Heart left ventricle (tissue), 13 donors: Measurements from ENCODE around the gene TMEM143.

ENCODE experiments used
- POLR2A ChIP-seq, 2 donors: fragments of 450-650 bp; IDR thresholded peaks; one replicate each; pipeline ENCODE4 v1.6.1; 2017; ENCODE audit warnings: antibody characterized with exemption in 2 of 2, mild to moderate bottlenecking in 2 of 2, moderate library complexity in 2 of 2
- TF ChIP-seq, protein P1 (sequence below), 12 donors: fragments of 200-600 bp; sonication (generic) in 4 of 12; IDR thresholded peaks; one replicate each; pipeline versions ENCODE4 v1.5.0 to v1.8.0; 2018 to 2022; ENCODE audit warnings: antibody characterized with exemption in 12 of 12, mild to moderate bottlenecking in 5 of 12
- donor health status: ischemic (EF 13 %, LVEDD 7.1; RV severe dilation, severe dysfunction).
- donor health status: DM: no; HTN: yes; CAD: no.
- donor health status: DM: no; HTN: no; CAD: no.
- donor health status: ischemic (EF 25% LVEDD 6.9; RV normal size, moderate dysfunction).
- donor health status: ischemic (EF 25% LVEDD 5.7; RV mildly dilated, moderate dysfunction).
- donor health status: ischemic (EF 35%, LVEDD 5.7; RV mildly dilated, moderate dysfunction).
- donor health status: nonischemic (EF 11% LVEDD 7.7; RV severe dilation, severe dysfunction).
- donor health status: DM: yes; HTN: yes; CAD: no.
- donor health status: PGD.
- donor health status: ischemic (EF 29% LVEDD 5.4; RV normal size, mild dysfunction).
- donor health status: nonischemic (EF 23%, LVEDD 6.1; RV moderate dilation, normal function).

- TF ChIP-seq POLR2A (IDR thresholded peaks at IDR 0.05): no peak
- TF ChIP-seq, protein P1, sequence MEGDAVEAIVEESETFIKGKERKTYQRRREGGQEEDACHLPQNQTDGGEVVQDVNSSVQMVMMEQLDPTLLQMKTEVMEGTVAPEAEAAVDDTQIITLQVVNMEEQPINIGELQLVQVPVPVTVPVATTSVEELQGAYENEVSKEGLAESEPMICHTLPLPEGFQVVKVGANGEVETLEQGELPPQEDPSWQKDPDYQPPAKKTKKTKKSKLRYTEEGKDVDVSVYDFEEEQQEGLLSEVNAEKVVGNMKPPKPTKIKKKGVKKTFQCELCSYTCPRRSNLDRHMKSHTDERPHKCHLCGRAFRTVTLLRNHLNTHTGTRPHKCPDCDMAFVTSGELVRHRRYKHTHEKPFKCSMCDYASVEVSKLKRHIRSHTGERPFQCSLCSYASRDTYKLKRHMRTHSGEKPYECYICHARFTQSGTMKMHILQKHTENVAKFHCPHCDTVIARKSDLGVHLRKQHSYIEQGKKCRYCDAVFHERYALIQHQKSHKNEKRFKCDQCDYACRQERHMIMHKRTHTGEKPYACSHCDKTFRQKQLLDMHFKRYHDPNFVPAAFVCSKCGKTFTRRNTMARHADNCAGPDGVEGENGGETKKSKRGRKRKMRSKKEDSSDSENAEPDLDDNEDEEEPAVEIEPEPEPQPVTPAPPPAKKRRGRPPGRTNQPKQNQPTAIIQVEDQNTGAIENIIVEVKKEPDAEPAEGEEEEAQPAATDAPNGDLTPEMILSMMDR (IDR thresholded peaks at IDR 0.05): no peak
These were observed 18.8 kb downstream of the TMEM143 start for GRCh38 chr19:48344892-48345291.
